ENCODE results near the gene ROBO2.
A peak's percentile ranks its signal among the peaks of the same experiment; 100 is the strongest.

ROBO2 gene

GRCh38 chr3:77186728-77187127 lies 146.8 kb downstream of the ROBO2 start:
- TF ChIP-seq CTCF (IDR thresholded peaks at IDR 0.05) = no peak
- Histone ChIP-seq H3K27ac (no peak overlapping the region), H3K4me3 (no peak overlapping the region)
- DNase-seq (ENCODE audit: low spot score) = no peak

- no peak for TF ChIP-seq CTCF (IDR thresholded peaks at IDR 0.05)
- H3K4me3 ChIP-seq = no peak overlapping the region
- no peak overlapping the region for H3K27ac ChIP-seq
- DNase-seq (ENCODE audit: low spot score) = no peak
Observed at GRCh38 chr3:77188210-77188609, 148.3 kb downstream of the ROBO2 start.

GRCh38 chr3:77189258-77189657 lies 149.4 kb downstream of the ROBO2 start:
- no peak for DNase-seq (ENCODE audit: low spot score)
- Histone ChIP-seq H3K4me3 (no peak overlapping the region), H3K27ac (no peak overlapping the region)
- no peak for TF ChIP-seq CTCF (IDR thresholded peaks at IDR 0.05)

GRCh38 chr3:77189684-77190083 lies 149.8 kb downstream of the ROBO2 start:
- Histone ChIP-seq H3K4me3 (peak overlapping the region; percentile 24), H3K27ac (no peak overlapping the region)
- DNase-seq (ENCODE audit: low spot score) = no peak
- no peak for TF ChIP-seq CTCF (IDR thresholded peaks at IDR 0.05)

- DNase-seq (ENCODE audit: low spot score) = no peak
- TF ChIP-seq CTCF (IDR thresholded peaks at IDR 0.05) = no peak
- Histone ChIP-seq H3K4me3 (peak overlapping the region; percentile 24), H3K27ac (peak overlapping the region in 1 of 2 donors; percentile 20)
Observed at GRCh38 chr3:77190374-77190773, 150.5 kb downstream of the ROBO2 start.

- DNase-seq (ENCODE audit: low spot score) = no peak
- no peak overlapping the region for H3K4me3 ChIP-seq
- H3K27ac ChIP-seq = peak overlapping the region in 1 of 2 donors; percentile 6
- TF ChIP-seq CTCF (IDR thresholded peaks at IDR 0.05) = no peak
Observed at GRCh38 chr3:77191014-77191413, 151.1 kb downstream of the ROBO2 start.

GRCh38 chr3:77191640-77192039 lies 151.7 kb downstream of the ROBO2 start:
- no peak overlapping the region for H3K4me3 ChIP-seq
- TF ChIP-seq CTCF (IDR thresholded peaks at IDR 0.05) = no peak
- H3K27ac ChIP-seq = no peak overlapping the region
- no peak for DNase-seq (ENCODE audit: low spot score)
